Middle frontal gyrus (tissue), 1 donor: ENCODE data around the gene METTL4.
"Not testable (repeated sequence)": the region's sequence is repeated elsewhere in the genome, so short reads cannot be mapped to it uniquely, and the experiment has no call there.

Source experiments
- DNase-seq: peaks from one replicate; pipeline ENCODE4 v3.0.0-alpha.2; 2015; ENCODE audit warnings: low spot score; ENCODE audit errors: extremely low spot score

Gene METTL4

DNA sequence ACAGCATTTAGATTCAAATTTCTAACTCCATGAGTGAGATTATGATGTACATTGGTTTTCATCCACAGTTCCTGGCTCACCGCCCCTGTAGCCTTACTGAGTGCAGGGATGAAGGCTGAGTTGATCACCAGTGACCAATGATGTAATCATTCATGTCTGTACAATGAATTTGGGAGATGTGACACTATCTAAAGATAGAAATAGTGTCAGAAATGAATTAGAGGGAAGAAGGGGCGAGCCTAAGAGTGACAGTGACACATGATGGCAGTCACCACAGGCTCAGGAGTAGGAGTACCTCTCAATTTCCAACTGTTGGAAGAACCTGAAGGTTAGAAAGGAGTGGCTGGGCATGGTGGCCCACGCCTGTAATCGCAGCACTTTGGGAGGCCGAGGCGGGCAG, 3.2 kb downstream of the METTL4 start:
- DNase-seq, result no peak

DNA sequence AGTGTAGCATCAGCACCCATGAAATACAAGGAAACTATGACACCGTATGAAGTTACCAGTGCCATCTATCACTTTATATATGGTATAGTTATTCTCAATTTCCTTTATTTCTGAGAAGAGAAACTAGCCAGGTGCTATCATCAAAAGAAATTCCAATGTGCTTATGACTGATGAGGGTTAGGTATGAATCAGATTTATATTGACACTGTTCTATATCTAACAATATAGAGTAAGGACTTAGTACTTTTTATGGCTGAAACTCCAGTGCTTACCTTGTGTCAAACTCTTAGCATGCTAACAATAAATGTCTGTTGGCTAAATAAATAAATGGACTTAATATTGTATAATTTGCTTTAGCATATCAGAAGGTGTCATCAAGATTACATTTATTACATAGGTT, 6.9 kb downstream of the METTL4 start:
- DNase-seq, result no peak

DNA sequence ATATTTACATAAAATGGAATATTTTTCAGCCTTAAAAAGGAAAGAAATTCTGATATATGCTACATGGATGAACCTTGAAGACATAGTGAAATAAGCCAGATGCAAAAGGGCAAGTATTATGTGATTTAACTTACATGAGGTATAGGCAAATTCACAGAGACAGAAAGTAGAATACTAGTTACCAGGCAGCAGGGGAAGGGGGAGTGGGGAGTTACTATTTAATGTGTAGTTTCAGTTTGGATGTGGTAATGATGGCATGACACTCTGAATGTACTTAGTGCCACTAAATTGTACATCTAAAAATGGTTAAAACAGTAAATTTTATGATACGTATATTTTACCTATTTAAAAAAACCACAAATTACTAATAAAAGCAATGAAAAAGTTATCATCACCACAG, 12.1 kb downstream of the METTL4 start:
- no peak for DNase-seq

DNA sequence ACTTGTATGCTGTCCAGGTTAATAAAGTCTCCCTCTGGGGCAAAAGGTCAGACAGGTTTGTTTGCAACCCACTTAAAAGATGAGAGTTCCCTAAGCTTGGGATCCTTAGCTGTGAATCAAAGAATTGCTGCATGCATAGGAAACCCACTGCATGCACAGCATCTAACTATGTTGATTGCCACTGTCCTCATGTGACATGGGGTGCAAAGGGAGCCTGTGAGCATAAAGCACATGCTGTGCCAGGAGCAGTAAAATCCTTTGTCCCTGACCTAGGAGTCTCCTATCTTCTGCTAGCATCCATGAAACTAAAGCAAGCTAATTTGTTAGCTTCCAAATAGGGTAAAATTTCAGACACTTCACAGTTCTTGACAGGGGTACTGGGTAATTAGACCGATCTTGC, 13.8 kb downstream of the METTL4 start:
- DNase-seq, result no peak

DNA sequence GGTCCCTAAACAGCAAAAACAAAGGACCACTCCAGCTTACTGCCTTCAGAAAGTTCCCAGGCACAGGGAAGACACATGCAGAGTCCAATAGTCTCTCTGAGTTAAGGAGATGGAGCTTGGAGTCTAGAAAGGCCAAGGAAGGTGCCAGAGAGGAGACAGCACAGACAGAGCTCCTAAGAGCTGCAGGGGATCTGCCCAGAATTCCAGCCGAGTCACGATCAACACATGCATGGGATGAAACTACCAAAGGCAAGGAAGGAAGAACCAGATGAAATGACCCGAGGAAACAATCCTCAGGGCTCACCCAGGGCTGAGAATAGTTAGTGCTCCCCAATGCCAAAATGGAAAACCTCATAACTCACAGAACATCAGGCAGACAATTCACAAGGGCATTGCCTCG, 15.4 kb downstream of the METTL4 start:
- DNase-seq, result no peak

DNA sequence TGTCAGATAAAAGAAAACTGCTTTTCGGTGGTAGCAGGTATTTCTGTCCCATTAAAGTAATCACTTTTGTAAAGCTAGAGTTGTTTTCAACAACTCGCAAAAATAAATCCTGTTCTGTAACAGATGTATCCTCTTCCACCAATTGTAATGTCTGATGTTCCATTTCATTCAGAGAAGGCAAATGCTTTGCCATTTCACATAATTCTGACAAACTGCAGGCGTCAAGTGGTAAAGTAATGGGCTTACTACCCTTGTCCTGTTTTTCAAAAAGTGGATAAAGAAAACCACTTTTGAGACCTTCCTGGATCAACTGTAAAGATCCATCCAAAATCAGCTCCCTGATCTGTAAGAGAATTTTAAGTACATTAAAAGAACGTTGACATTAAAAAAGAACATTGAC, 16.6 kb downstream of the METTL4 start:
- DNase-seq, result no peak

DNA sequence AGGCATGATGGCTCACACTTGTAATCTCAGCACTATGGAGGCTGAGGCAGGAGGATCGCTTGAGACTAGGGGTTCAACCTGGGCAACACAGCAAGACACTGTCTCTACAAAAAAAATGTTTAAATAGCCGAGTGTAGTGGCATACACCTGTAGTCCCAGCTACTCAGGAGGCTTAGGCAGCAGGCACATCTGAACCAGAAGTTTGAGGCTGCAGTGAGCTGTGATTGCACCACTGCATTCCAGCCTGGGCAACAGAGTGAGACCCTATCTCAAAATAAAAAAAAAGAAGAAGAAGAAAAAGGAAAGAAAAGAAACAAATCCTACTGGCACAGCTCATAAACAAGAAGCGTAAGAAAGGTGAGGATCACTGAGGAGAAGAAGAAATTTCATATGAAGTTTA, 19.9 kb downstream of the METTL4 start:
- no peak for DNase-seq

DNA sequence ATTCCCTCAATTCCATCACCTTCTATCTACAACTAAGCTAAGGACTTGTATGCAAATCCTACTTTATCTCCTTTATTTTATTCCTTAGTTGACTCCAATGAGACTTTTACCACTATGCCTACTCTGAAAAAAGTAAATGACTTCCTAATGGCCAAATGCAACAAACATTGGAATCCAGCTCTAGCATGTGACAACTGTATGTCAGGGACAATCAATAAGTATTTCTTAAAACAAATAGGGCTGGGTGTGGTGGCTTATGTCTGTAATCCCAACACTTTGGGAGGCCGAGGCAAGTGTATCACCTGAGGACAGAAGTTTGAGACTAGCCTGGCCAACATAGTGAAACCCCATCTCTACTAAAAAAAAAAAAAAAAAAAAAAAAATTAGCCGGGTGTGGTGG, 21.8 kb downstream of the METTL4 start:
- DNase-seq, result no peak

DNA sequence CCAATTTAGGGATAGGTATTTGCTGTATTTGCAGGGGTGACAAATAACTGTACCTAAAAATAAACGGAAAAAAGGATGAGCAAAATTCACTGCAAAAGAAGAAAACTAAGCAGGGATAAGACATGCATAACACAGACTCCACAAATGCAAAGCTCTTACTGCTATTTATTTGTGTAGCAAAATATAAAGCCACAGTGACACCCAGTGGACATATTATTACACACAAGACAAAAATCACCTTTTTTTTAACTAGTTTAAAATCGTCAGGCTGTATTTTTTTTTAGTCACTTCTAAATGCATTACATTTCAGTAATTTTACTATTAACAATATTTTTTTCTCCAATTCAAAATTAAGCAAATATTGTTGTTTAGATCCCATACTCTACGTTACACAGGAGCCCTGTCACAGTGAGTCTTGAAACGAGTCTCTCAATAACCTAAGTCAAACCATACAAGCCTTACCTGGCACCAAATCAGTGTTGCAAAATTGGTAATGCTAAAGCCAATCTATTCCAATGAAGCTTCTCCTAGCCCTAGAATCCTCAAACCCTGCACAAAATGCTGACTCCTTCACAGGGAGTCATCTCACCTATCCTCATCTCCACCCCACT, 23.7 kb downstream of the METTL4 start:
- peak; percentile 46 for DNase-seq

DNA sequence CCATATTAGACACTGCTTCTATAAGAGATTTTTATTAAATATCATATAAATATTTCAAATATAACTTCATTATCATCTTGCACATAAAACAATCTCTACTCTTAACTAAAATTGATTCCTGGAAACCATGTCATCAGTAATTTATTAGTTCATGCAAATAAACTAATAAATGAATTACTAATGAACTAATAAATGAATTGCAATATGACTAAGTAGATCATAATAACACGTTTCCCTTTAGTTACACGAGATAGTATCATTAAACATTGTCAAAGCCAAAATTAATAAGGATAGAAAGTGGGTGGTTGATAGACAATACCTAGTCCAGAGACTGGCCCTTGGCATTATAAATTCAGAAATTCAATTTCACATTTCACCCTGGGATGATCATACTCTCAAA, 26.1 kb downstream of the METTL4 start:
- no peak for DNase-seq

DNA sequence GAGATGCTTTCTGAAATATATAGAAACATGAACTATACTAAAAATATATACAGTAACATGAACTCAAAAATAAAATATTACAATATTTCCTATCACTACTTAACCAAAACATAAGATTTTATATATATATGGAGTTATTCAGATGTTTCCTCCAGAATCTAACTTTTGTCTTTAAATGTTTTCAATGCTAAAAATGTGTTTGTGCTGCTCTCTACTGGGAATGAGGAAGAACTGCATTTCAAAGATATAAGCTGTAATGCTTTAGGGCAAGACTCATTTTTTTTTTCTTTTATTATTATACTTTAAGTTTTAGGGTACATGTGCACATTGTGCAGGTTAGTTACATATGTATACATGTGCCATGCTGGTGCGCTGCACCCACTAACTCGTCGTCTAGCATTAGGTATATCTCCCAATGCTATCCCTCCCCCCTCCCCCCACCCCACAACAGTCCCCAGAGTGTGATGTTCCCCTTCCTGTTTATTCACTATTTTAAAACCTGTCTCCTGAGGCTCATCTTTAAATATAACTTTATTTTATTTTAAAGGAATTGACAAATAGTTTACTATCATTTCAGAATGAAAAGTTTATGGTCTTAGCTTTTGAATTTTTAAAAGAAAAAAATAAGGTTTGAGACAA, 29.3 kb downstream of the METTL4 start:
- DNase-seq, result peak; percentile 47

DNA sequence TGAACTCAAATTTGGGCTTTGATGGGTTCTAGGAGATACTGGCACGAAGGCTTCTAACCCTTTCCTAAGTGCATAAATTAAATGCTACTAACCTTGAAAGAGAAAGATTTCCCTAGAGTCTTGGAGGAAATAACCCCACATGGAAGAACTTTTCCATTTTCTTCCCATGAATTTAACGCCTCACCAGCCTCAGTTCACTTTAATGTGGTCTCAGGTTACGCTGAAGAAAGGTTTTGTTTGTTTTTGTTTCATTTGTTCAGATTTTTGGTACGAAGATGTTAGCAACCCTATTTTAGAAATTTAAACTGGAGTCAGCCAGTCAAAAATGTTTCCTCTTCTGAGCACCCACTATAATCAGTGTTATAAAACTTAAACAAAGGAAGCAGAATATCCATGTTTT, 30.7 kb downstream of the METTL4 start:
- DNase-seq, result no peak

DNA sequence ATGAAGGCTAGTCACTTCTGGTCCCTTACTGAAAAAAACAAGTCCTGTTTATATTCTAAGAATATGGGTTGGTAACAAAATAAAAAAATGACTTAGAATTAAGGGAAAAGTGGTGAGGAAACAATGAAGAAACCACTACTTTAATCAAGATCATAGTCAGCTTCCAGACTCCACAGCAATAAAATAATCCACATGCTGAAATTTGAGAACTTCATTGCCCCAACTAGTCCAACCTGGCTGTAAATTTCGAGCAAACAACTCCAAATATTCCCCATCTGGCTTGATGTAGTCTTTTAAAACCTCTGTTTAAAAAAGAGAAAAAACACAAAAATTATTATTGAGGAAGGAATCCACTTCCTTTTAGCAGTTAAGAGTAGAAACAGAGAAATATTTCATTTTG, 32.5 kb downstream of the METTL4 start:
- no peak for DNase-seq

DNA sequence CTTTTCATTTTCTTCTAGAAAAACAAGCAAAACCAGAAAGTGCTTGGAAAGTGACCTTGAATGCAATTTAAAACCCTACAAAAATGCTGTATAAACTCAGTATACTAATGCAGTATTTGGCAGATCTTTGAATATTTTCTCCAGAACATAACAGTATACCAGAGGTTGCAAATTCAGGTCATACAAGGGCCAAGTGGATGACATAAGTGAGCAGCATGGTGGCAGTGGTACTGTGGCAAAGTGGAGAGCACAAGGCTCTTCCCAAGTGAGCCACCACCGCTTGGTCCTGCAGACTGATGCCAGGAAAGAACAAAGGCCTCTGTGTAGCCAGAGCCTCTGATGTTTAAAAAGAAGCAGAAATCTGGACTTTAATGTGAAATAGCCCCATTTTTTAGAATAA, 33.1 kb downstream of the METTL4 start:
- DNase-seq, result no peak

DNA sequence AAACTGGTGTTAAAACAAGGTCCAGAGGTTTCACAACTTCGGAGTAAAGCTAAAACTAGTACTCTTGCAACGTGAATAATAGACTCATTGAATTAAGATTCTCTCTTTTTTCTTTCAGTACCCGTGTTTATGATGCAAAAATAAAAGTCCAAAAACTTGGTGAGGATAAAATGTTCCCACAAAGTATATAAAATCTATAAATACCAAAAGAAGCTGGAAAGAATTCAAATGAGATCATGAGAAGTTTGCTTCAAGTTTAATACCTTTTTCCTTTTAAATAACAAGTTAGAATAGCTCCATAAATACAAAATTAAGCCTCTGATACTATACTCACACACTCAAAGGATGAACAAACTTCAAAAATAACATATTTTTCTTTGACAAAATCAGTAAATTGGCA, 34.0 kb downstream of the METTL4 start:
- DNase-seq, result no peak

DNA sequence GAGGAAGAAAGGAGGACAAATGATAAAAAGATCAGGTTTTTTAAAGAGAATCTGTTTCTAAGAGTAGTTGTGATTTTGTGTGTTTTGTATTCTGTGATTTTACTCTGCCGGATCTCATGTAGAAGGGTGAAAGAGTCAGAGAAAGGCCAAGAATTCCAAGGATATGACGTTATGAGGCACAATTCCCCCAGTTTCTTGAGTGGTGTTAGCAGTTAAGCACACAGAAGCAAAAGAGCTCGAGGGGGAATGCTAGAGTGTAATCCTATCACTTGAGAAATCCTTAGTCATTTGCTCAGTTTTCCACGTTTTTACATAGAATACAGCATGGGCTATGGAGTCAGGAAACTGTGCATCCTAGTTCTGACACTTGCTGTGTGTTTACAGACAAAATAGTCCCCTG, 34.8 kb downstream of the METTL4 start:
- no peak for DNase-seq

DNA sequence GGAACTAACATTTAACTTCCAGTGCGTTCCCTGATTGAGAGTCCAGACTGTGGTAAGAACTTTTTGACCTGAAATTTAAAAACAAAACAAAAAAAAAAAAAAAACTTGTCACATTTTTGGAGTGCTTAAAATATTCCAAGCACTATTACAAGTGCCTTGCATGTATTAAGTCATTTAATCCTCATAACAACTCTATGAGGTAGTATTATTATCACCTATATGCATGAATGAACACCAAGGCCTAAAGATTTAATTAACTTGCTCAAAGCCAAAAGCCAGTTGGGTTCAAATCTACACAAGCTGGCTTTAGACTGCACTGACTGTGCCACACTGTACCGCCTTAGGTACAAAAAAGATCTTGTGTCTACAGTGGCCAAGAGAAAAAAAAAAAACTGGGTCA, 35.2 kb downstream of the METTL4 start:
- no peak for DNase-seq

DNA sequence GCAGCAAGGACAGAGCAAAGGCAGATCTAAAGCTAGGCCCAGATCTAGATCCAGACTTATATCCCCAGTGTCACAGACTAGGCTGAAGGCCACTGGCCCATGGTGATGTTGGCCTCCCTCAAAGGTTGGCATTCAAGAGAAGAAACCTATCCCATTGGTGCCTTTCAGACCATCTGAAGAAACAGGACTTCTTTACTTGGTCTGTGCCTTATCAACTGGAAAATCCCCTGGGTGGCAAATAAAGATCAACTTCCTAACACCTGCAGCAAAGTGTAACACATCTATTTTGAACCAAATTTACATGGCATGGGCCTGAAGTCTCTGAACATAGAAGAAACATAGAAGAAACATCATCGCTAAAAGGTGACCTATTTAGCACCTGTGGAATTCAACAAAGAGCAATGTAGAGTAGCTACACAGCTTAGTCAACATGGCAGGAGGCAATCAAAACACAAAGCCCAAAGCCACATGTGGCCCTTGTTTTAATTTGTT, 35.8 kb downstream of the METTL4 start:
- DNase-seq, result no peak

DNA sequence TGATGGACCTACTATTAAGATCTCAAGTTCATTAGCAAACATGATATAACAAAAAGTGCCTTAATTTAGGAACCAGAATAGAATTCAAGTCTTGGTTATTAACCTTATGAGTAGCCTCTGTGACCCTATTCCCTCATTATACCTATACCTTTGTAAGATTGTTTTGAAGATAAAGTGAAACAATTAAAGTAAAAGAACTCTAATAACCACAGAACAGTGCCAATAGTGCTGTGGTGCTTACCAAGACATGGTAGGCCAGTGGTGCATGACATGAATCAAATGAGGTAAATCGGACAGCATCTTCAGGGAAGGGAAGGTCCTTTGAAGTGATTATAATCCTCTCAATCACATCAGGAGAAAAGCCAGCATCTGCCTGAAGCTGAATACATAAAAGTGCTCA, 36.4 kb downstream of the METTL4 start:
- no peak for DNase-seq

DNA sequence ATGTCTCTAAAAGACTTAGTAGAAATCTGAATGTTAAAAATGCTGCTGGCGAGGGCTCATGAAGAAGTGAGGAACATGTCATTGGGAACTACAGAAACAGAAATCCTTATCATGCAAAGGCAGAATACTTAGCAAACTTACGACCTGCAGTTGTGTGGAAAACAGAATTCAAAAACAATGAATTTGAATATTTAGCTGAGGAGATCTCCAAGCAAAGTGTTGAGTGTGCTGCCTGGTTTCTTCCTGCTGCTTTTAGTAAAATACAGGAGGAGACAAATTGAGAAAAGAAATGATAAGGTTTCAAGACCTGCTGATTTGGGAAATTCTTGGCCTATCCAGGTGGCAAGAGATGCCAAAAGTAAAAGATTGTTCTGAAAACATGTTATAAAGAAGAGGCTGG, 38.5 kb downstream of the METTL4 start:
- no peak for DNase-seq

DNA sequence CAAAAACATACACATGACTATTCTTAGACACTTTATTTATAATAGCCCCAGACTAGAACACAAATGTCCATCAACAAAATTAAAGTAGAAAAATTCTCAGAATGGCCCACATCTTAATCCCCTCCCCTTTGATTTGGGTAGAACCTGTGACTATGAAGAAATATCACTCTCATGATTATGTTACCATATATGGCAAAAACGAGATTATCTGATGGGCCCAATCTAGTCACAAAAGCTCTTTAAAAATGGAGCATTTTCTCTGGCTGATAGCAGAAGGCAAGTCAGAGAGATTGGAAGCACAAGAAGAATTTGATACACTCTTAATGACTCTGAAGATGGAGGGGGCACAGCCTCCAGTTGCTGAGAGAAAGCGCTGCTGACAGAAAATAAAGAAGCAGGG, 39.6 kb downstream of the METTL4 start:
- no peak for DNase-seq

DNA sequence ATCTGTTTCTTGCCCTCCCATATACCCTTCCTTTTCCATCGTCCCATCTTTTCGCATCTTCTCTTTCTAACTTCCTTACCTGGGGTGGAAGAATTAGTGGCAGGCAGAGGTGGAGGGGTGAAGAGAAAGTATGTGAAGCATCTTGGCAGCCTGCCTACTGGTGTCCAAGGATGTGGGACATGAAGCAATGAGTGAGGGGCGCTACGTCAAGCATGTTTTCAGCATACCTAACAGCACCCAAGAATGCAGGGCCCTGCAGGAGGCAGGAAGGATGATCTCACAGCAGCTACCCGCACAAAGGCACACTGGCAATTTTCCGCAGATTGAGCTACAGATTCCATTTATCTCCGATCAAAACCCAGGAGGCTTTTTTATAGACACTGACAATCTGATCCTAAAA, 42.2 kb downstream of the METTL4 start:
- no peak for DNase-seq

DNA sequence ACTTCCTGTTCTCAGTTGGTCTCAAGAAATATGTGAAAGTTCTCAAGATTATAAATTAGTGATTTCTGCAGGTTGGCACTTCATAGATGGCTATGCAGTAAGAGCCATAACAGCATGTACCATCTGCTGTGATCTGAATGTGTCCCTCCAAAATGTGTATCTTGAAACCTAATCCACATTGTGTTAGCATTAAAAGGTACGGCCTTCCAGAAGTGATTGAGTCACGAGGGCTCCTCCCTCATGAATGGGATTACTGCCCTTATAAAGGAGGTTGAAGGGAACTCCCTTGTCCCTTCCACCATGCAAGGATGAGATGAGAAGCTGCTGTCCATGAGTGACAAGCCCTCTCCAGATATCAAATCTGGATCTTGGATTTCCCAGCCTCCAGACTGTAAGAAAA, 45.0 kb downstream of the METTL4 start:
- no peak for DNase-seq

DNA sequence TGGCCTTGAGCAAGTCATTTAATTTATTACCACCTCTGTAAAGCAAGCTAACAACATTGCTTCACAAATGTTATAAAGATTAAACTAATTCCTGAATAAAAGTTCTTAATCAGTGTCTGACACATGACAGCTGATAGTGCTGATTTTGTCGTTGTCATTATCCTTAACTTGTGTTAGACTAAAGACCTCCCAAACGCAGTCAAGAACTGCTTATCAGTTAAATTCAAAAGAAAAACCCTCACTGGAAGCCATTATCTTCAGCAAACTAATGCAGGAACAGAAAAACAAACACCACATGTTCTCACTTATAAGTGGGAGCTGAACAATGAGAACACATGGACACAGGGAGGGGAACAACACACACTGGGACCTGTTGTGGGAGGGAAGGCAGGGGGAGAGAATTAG, 46.5 kb downstream of the METTL4 start:
- DNase-seq, result not testable (repeated sequence)
